VCaP (cell line): ENCODE results near the gene CYB5A.

Experiments used
- H3K27ac ChIP-seq: fragments of 450-650 bp; 2 replicates; pipeline ENCODE4 v1.5.1; 2017
- TF ChIP-seq, protein P1 (sequence below): fragments of 450-650 bp; conservative IDR thresholded peaks from 2 replicates; pipeline ENCODE4 v1.5.1; 2017; ENCODE audit warnings: mild to moderate bottlenecking, moderate library complexity

Gene CYB5A

DNA sequence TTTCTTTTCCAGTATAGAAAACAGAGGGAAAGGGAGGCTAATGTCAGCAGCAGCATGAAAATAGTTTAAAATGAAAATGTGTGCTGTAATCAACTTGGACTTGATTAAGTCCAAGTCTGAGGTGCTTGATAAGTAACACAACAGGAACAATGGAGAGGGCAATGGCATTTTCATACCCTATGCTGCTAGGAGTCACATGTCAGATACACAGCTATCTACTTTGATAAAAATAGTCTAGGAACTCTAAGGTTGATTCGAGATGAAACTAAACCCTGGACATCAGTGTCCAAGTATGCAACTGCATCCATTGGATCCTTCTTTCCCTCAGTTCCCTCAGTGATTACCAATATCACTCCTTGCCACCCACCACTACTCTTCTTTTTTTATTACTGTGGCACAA is 19.2 kb upstream of the CYB5A start:
- TF ChIP-seq, protein P1, sequence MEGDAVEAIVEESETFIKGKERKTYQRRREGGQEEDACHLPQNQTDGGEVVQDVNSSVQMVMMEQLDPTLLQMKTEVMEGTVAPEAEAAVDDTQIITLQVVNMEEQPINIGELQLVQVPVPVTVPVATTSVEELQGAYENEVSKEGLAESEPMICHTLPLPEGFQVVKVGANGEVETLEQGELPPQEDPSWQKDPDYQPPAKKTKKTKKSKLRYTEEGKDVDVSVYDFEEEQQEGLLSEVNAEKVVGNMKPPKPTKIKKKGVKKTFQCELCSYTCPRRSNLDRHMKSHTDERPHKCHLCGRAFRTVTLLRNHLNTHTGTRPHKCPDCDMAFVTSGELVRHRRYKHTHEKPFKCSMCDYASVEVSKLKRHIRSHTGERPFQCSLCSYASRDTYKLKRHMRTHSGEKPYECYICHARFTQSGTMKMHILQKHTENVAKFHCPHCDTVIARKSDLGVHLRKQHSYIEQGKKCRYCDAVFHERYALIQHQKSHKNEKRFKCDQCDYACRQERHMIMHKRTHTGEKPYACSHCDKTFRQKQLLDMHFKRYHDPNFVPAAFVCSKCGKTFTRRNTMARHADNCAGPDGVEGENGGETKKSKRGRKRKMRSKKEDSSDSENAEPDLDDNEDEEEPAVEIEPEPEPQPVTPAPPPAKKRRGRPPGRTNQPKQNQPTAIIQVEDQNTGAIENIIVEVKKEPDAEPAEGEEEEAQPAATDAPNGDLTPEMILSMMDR: no peak
- H3K27ac ChIP-seq: no peak overlapping the region

DNA sequence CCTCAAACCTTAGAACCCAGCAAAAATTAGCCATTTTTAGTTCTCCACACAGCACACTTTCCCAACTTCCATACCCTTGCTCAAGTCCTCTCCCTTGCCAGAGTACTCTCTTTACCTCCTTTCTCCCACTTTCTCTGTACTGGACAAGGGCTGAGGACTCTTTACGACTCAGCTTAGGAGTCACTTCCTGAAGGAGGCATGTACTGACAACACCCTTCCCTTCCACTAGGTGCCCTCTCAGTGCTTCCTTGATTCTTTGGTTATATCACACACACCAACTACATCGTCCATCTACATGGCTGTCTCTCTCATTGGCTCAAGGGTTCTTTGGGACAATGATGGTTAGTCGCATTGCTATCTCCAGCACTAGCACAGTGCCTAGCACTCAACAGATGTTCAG is 18.6 kb upstream of the CYB5A start:
- TF ChIP-seq, protein P1: peak; percentile 39
- H3K27ac ChIP-seq: no peak overlapping the region

DNA sequence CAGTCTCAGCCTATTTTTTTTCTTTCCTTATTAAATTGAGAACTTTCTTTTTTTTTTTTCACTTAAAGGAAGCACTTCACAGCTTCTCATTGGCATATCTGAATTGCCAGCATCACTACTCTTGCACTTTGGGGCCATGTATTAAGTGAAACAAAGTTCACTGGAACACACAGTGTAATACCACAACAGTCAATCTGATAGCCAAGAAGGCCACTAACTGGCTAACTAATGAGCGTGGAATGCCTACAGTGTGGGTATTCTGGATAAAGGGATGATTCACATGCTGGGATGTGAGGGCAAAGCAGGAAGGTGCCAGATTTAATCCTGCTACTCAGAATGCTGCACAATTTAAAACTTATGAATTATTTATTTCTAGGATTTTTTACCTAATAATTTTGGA is 12.2 kb upstream of the CYB5A start:
- TF ChIP-seq, protein P1: no peak
- H3K27ac ChIP-seq: no peak overlapping the region

DNA sequence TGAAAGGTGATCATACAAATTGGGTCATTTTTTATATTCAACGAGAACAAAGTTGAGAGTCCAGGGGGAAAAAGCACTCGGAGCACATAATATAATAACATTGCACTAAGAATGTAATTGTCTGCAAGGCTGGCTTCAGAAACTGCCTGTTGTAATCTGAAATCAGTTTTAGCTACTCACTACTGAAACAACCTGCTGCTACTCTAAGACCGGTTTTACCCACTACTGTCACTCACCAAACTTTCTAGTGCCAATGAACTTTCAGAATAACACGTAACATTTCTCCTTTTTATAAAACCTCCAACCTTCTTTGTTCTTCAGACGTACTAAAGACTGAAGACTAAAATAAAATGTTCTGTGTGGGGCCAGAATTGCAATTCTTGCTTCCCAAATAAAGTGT is 11.5 kb upstream of the CYB5A start:
- H3K27ac ChIP-seq: no peak overlapping the region
- TF ChIP-seq, protein P1: no peak

DNA sequence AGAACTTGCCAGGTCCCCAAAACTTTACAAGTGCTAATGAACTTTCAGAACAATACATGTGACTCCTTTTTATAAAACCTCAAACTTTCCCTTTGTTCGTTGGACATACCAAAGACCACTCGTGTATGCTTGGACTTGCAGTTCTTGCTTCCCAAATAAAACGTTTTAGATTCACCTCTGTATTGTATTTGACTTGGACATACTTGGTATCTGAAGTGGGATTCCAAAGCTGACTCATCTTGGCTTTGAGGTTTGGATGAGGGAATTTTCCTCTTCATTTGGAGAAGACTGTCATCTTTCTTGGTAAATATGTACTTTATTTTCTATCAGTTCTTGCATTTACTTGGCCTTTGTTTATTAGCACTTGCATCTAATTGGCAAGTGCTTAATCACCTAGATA is 8.0 kb upstream of the CYB5A start:
- H3K27ac ChIP-seq: no peak overlapping the region
- TF ChIP-seq, protein P1: no peak

DNA sequence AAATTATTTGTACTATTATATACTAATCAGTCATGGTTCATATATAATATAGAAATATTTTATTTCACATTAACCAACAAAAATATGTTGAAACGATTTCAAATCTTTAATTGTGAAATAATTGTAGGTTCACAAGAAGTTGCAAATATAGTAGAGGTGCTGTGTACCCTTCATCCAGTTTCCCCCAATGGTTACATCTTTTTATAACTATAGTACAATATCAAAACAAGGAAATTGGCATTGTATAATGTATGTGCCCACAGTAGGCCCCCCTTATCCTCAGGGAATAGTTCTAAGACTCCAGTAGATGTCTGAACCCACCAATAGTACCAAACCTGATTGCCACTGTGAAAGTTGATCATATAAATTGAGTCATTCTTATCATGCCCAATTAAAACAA is 7.4 kb upstream of the CYB5A start:
- TF ChIP-seq, protein P1: no peak
- H3K27ac ChIP-seq: no peak overlapping the region

DNA sequence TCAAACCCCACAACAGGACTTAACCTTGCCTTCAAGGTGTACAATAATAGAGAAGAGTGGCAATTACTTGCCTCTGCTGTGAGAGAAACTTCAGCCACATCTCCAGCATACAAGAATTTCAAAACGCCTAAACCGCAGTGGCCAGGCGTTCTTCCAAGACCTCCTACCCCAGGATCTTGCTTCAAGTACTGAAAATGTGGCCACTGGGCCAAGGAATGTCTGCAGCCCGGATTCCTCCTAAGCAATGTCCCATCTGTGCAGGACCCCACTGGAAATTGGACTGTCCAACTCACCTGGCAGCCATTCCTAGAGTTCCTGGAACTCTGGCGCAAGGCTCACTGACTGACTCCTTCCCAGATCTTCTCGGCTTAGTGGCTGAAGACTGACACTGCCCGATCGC is 2.8 kb upstream of the CYB5A start:
- no peak overlapping the region for H3K27ac ChIP-seq
- TF ChIP-seq, protein P1: no peak

DNA sequence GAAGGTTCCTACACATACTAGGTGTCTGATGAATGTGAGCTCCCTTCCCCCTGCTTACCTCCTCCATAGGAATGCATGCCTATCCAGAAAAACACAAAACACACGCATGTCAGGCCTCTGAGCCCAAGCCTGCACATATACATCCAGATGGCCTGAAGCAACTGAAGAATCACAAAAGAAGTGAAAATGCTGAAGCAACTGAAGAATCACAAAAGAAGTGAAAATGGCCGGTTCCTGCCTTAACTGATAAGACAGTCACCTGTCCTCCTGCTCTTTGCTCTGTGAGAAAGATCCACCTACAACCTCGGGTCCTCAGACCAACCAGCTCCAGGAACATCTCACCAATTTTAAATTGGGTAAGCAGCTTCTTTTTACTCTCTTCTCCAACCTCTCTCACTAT is 1.2 kb upstream of the CYB5A start:
- peak overlapping the region; percentile 99 for H3K27ac ChIP-seq
